ENCODE results near the gene LGALS3.

- TF ChIP-seq CTCF (IDR thresholded peaks at IDR 0.05) (no peak), POLR2A (IDR thresholded peaks at IDR 0.05) (no peak)
These were observed 12.6 kb upstream of the LGALS3 start for GRCh38 chr14:55116246-55117030.
